ENCODE results near the gene HHLA2.

DNA sequence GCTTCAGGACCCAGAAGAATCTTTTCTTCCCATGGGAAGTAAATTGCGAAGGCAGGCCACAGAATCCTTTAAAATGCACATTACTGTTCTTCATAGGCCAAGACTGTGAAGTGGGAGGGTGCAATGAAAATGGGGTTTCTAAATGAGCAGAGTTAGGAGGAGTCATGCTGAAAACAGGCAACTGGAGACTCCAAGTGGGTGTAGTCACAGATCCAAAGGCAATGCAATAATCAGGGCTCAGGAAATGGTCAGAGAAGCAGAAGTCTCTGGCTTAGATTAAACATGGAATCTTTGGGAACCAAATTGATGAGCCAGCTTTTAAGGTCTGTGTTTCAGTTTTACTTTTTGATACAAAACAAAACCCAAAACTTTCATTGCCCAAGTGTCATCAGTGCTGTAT, 37.6 kb downstream of the HHLA2 start:
- TF ChIP-seq, protein P1, sequence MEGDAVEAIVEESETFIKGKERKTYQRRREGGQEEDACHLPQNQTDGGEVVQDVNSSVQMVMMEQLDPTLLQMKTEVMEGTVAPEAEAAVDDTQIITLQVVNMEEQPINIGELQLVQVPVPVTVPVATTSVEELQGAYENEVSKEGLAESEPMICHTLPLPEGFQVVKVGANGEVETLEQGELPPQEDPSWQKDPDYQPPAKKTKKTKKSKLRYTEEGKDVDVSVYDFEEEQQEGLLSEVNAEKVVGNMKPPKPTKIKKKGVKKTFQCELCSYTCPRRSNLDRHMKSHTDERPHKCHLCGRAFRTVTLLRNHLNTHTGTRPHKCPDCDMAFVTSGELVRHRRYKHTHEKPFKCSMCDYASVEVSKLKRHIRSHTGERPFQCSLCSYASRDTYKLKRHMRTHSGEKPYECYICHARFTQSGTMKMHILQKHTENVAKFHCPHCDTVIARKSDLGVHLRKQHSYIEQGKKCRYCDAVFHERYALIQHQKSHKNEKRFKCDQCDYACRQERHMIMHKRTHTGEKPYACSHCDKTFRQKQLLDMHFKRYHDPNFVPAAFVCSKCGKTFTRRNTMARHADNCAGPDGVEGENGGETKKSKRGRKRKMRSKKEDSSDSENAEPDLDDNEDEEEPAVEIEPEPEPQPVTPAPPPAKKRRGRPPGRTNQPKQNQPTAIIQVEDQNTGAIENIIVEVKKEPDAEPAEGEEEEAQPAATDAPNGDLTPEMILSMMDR (IDR thresholded peaks at IDR 0.05) = no peak
- no peak for TF ChIP-seq POLR2A (IDR thresholded peaks at IDR 0.05)

Measured in heart left ventricle (tissue), 13 donors.